GM12892 (cell line): ENCODE measurements around the gene FSTL4.
A peak's percentile ranks its signal among the peaks of the same experiment; 100 is the strongest.

ENCODE experiments used
- DNase-seq: peaks from one replicate; pipeline ENCODE4 v3.0.0; 2011; ENCODE audit not compliant: insufficient read length
- FAIRE-seq: peaks from 2 replicates; lab custom pipeline; 2011; peaks lifted over from hg19 to GRCh38; lab: Jason Lieb, UNC
- POLR2A ChIP-seq: IDR thresholded peaks from 2 replicates; pipeline ENCODE4 v1.6.1; 2011; ENCODE audit warnings: low read depth, low read length, control low read depth
- POLR2AphosphoS5 ChIP-seq: IDR thresholded peaks from 2 replicates; pipeline ENCODE4 v1.6.1; 2011; ENCODE audit warnings: low read depth, low read length, control low read depth
- TAF1 ChIP-seq: IDR thresholded peaks from 2 replicates; pipeline ENCODE4 v1.6.1; 2011; ENCODE audit warnings: low read depth, mild to moderate bottlenecking, control low read depth, low read length, borderline replicate concordance

Gene FSTL4

DNA sequence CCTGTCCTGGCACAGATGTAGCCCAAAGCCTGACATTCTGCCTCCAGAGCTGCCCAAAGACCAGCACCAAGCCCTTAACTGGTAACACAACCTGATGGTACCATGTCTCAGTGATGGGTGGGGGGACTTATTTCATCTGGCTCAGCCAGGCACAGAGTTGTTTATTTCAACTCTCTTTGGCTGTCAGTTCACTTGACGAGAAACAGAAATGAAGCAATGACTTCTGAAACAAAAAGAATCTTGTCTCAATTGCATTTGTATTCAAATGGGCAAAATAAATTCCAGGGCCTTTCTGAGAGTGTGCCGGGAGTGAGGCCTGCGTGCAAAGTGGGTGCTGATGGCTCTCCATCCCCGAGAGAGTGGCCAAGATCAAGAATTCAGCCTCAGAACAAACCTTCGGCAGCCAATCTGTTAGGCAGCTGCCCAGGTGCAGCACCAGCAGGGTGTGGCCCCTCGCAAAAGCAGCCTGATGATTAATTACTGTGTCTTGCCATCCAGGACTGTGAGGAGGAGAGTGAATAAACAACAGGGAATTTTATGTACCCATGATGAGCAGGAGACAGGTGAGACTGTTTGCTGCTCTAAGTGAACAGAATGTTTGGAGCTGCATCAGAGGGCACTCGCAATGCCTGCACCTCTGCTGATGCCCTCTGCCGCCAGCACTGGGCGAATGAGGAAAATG lies 322.5 kb downstream of the FSTL4 start:
- TF ChIP-seq POLR2AphosphoS5 (no peak), TAF1 (no peak), POLR2A (no peak)
- FAIRE-seq: no peak
- no peak for DNase-seq

DNA sequence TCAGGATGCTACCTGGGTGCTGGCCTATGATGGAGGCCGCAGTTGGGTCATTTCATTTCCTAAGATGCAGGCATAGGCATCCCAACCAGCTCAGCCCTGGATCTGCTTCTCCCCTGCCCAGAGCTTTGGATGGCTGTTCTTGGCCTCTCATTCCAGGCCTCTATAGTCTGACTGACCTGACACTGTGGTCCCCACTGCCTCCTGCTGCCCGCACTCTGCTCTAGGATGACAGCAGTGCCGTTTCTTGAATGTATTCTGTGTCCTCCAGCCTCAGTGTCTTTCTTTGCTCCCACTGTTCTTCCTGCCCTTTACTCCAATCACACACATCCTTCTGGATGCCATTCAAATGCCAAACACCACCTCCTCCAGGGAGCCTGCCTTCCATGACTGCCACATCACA lies 324.8 kb downstream of the FSTL4 start:
- FAIRE-seq (no peak), DNase-seq (no peak)
- TF ChIP-seq TAF1 (no peak), POLR2A (no peak), POLR2AphosphoS5 (no peak)

DNA sequence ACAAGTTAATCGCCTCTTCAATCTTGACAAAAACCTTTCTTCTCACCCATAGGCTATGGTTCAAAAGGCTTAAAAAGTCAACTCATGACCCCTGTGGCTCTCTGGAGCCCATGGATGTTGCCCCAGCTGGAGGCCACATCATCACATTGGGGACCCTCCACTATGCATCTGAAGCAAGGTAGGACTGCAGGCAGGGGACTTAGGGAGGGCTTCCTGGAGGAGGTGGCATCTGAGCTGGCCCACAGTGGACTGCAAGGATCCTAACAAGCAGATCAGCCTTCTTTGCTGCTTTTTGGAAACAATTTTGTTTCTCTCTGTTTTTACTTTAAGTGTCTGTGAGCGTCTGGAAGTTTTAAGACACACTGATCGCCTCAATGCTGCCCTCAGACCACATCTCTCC lies 325.9 kb downstream of the FSTL4 start:
- FAIRE-seq (no peak), DNase-seq (no peak)
- TF ChIP-seq POLR2AphosphoS5 (no peak), POLR2A (no peak), TAF1 (no peak)

DNA sequence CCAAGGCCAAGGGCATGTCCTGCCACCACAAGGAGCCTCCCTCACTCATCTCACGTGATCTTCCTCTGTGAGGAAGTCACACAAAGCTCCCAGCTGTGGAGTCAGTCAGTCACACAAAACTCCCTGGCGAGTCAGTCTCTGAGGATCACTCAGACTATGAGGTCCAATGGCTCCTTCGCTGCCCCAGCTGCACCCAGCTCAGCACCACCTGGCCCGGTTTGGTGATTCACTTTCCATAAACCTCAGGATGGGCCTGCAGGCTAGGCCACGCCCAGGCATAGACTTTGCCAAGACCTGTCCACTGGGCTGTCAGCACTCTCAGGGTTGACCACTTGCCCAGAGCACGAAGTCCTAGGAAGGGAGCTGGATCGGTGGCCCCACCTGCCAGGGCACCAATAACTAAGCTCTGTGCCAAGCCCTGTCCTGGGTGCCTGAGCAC lies 326.7 kb downstream of the FSTL4 start:
- no peak for FAIRE-seq
- DNase-seq: no peak
- TF ChIP-seq POLR2AphosphoS5: no peak
- TF ChIP-seq TAF1: no peak
- TF ChIP-seq POLR2A: no peak

DNA sequence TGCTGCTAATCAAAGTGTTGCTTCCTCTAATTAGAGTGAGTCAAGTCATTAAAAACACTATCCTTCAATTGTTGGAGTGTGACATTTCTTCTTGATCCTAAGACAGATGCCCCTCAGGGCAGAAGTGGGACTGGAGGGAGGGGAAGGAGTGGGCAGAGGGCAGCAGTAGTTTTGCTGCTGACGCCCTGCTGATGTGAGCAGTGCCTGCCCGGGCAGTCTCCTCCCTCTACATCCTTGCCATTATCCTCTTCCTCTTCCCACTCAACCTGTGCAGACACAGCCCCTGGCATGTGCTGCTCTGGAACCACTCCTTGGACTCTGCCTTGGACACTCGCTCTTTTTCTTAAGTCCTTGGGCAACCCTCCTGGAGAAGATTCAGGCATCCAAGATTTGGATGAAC lies 328.0 kb downstream of the FSTL4 start:
- DNase-seq (no peak), FAIRE-seq (no peak)
- TF ChIP-seq POLR2AphosphoS5 (no peak), POLR2A (no peak)

DNA sequence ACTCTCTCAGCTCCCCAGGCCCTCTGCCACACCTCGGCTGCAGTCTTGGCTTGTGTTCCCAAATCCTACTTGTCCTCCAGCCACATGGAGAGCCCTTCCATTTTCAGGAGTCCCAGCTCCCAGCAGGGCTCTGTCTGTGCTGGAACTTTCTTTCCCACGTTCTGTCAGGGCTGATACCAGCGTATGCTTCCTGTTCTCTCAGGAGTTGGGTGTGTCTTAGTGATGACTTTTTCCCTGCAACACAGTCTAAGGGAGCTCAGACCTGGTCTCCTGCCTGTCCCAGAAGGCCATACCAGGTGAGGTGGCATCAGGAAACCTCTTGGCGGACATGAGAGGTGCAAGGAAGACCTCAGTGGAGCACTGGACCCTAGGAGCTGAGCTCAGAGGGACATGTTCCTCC lies 334.0 kb downstream of the FSTL4 start:
- DNase-seq (no peak), FAIRE-seq (no peak)
- no peak for TF ChIP-seq POLR2AphosphoS5

DNA sequence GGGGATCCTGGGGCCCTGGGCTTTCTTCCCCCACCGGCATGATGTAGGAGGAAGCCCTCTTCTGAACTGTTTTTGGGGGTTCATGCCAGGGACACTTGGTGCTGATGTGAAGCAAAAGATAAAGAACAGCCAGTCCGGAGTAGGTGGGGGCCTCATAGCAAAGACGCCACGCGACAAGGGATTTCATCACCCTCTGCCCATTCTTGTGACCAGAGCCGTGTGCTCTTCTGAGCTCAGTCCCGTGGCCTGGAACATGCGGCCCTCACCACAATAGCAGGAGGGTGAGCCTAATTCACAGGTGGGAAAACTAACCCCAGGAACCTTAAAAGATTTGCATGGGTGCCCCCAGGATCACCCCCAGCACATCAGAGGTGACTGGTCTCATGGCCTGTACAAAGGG lies 334.6 kb downstream of the FSTL4 start:
- DNase-seq: no peak
- no peak for FAIRE-seq
- no peak for TF ChIP-seq TAF1
- no peak for TF ChIP-seq POLR2A
- no peak for TF ChIP-seq POLR2AphosphoS5

DNA sequence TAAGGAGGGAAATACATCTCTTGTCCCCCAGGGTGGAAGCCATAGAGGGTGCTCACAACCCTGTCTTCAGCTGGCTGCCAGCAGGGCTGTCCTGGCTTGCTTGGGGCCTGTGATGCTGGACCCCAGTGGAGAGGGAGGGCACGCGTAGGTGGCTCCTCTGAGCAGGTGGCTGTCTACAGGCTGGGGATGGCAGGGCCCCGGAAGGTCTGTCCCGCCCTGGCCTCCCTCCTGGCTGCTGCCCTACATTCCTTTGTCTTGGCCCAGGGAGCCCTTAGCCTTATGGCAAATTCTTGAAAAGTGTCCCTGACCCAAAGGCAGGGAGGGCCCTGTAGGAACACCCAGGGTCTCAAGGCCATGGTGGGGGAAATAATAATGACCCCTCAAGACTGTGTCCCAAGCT lies 336.2 kb downstream of the FSTL4 start:
- DNase-seq (no peak), FAIRE-seq (no peak)
- TF ChIP-seq POLR2AphosphoS5 (no peak), POLR2A (no peak), TAF1 (no peak)

DNA sequence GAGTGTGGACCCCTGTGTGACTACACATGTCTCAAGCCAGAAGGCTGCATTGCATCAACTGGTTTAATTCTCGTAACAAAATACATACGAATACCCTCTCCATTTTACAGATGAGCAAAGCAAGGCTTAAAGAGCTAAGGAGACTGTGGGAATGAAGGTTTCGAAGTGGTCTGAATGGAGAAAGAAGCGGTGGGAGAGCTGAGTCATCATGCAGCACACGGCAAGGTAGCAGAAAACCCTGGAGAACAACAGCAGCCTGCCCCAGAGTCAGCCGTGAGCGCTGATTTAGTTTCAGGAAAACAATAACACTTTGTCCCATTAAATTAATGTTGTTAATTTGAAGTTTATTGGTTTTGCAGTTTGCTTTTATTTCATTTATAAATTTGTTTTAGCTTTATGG lies 336.7 kb downstream of the FSTL4 start:
- FAIRE-seq: no peak
- no peak for DNase-seq
- TF ChIP-seq POLR2A (no peak), TAF1 (no peak), POLR2AphosphoS5 (no peak)

DNA sequence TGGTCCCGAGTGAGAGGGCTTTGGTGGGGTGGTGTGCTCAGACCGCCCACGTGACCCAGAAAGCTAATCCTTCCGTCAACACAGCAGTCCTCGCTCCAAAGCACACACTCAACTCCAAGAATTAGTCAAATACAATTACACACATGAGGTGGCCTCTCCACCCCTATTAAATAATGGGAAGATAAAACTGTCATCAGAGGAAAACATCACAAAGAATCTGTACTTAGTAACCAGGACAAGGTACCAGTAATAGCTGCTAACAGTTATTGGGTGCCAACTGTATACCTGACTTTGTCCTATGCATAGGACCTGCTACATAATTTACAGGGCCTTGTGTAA lies 337.8 kb downstream of the FSTL4 start:
- no peak for DNase-seq
- peak; percentile 40 for FAIRE-seq
- TF ChIP-seq TAF1 (no peak), POLR2AphosphoS5 (no peak), POLR2A (no peak)

DNA sequence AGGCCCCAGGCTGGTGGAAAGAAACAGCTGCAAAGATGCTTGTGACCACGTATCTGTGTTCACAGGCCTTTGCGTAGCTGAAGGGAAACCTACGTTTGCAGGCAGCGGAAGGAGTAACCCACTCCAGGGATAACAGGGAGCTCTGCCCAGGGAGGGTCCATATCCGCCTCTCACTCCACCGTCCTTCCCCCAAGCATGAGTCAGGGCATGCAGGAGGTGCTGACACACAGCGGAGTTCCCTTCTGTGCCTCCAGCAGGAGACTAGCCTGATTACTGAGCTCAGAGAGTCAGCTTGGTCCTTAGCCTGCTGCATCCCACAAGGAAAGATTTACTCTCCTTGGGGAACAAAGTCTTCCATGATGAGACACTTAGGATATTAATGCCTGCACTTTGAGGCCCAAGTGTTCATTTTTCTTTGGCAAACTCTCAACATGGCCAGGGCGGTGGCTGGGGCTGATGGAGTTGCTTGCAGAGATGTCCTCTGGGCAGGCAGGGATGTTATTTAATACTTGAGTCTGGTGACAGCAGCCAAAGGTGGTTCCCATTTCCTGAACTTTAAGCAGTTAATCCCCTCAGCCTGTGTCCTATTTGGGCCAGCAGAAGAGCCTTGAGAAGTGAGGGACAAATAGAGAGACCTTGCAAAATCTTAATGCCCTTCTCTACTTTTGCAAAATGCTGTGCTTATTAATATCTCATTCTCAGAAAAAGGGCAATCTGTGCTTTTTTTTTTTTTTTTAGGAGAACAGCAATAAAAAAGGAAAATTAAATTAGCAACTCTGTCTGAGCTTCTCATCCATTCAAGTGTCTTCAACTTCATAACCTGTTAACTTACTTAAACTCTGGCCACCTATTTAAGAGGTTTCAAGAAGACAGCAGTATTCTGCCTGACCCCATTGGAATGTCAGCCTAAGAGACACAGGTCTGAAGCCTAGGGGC lies 338.4 kb downstream of the FSTL4 start:
- DNase-seq (no peak), FAIRE-seq (no peak)
- TF ChIP-seq TAF1 (no peak), POLR2AphosphoS5 (no peak), POLR2A (no peak)

DNA sequence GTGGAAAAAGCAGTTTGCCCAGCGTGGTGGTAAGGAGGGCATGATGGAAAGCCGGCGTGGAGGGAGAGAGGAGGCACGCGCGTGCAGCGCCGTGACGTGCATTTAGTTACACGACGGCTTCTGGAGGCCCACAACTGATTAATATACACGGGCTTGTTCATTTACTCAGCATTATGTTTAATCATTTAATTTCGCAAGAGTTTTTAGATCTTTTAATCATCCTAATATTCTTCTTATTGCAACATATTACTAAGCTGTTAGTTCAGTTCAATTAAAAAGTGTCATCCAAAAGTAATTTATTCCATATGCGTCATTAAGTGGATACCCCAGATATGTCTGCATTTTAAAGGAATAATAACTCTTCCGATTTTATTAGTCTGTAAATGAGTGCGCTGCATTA lies 340.0 kb downstream of the FSTL4 start:
- TF ChIP-seq TAF1 (no peak), POLR2A (no peak), POLR2AphosphoS5 (no peak)
- no peak for DNase-seq
- FAIRE-seq: no peak
